Body of pancreas (tissue), 4 donors: ENCODE results near the gene MMP17. TPM values are rescaled to one million over a fixed set of nuclear protein-coding genes. Genes with fewer than 3 reads are reported as not detected.

Experiments used
- ATAC-seq: fragments of 150-250 bp; one replicate; pipeline ENCODE4 v1.9.1; 2016
- DNase-seq, 4 donors: peaks; one replicate each; pipeline ENCODE4 v3.0.0-alpha.2; 2019
- H3K27ac ChIP-seq, 4 donors: fragments of 200-600 bp; sonication (generic); 1 replicate in 3 of 4; 2 replicates in 1 of 4; pipeline versions ENCODE4 v1.5.1 to v1.6.1; 2016 to 2019; ENCODE audit warnings: mild to moderate bottlenecking in 1 of 4, mixed read lengths in 1 of 4, moderate library complexity in 1 of 4
- H3K27me3 ChIP-seq, 2 donors: fragments of 200-600 bp; sonication (generic); one replicate each; pipeline ENCODE4 v1.6.0; 2016; ENCODE audit warnings: mild to moderate bottlenecking in 1 of 2
- H3K36me3 ChIP-seq, 2 donors: fragments of 200-600 bp; sonication (generic); replicated peaks in 1 of 2; 2 replicates each; pipeline ENCODE4 v1.5.1; 2016; ENCODE audit warnings: low read depth in 2 of 2; ENCODE audit not compliant: insufficient read depth in 1 of 2
- H3K4me1 ChIP-seq: fragments of 200-600 bp; sonication (generic); one replicate; pipeline ENCODE4 v1.6.0; 2016
- H3K4me3 ChIP-seq, 2 donors: fragments of 200-600 bp; sonication (generic); 1 replicate in 1 of 2; 2 replicates in 1 of 2; pipeline ENCODE4 v1.5.1; 2016 to 2019
- H3K9me3 ChIP-seq, 3 donors: fragments of 200-600 bp; sonication (generic); 1 replicate in 2 of 3; 2 replicates in 1 of 3; pipeline ENCODE4 v1.5.1; 2016
- POLR2A ChIP-seq, 3 donors: fragments of 450-650 bp; IDR thresholded peaks; one replicate each; pipeline ENCODE4 v1.6.1; 2016; ENCODE audit warnings: antibody characterized with exemption in 3 of 3, mild to moderate bottlenecking in 2 of 3
- WGBS, 2 donors: methylation state at CpG; one replicate each; pipeline ENCODE4 v1.1.5; 2017; 5-methylcytosine and 5-hydroxymethylcytosine counted together
- intact Hi-C: fragments of 100-400 bp; cut with DNase I; formaldehyde crosslinking; loops from one replicate; pipeline ENCODE4 v1.15.1; 2023
- total RNA-seq, 2 donors: library from RNA; depleted of rRNA; stranded (reverse); fragments of >200 nt; gene quantifications; one replicate each; pipeline ENCODE4 v1.1.0, GENCODE V29; 2016
- TF ChIP-seq, protein P1 (sequence below), 7 experiments: fragments of 450-650 bp in 4 of 7; fragments of 200-600 bp in 3 of 7; sonication (generic) in 3 of 7; IDR thresholded peaks; one replicate each; pipeline ENCODE4 v1.5.1; 2016 to 2019; ENCODE audit warnings: antibody characterized with exemption in 7 of 7

Gene MMP17
- total RNA-seq, 2 donors from 2014 or later = 2.6 to 6.7 TPM

DNA sequence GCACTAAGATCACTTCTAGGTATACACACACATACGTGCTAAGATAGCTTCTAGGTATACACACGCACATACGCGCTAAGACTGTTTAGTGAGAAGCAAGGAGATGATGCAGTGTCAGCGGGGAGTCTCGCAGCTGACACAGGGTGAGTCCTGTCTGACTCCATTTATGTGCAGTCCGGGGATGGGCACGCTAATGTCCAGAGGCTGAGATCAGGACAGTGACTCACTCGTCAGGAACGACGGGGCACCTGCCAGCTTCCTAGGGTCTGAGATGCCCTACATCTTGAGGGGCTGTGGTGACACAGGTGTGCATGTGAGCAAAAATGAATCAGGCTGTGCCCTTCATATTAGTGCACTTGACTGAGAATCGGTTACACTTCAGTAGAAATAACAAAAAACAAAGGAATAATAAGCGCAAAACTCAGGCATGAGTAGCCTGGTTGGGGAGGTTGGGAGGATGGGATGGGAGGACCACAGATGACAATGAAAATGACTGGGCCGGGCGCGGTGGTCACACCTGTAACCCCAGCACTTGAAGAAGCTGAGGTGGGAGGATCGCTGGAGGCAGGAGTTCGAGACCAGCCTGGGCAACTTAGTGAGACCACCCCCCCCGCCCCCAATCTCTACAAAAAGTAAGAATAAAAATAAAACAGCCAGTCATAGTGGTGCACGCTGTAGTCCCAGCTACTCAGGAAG lies 37.1 kb downstream of the MMP17 start:
- WGBS, 2 donors = 84 to 88% methylated on average over 18 to 20 of the region's 20 CpGs

DNA sequence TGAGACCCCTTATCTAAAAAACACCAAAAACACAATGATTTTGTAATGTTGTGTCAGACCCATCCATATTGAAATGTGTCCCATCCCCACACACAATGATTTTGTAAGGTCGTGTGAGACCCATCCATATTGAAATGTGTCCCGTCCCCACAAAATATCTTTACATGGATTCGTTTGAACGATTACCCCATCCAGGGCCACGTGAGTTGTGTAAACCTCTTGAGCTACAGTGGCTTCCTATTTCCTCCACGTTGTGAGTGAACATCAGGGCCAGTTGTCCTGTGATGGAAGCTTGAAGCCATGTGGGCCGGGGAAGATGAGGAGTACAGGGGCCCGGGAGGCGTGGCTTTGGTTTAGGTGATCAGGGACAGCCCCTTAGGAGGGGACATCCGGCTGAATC lies 39.3 kb downstream of the MMP17 start:
- ATAC-seq = no peak
- 65 to 71% methylated on average over 9 to 10 of the region's 10 CpGs for WGBS, 2 donors
- Histone ChIP-seq H3K4me3 (no peak overlapping the region), H3K4me1 (no peaks in the 10 kb centered on the region), H3K9me3 (no peaks in the 10 kb centered on the region), H3K27me3 (no peaks in the 10 kb centered on the region), H3K27ac (no peak overlapping the region), H3K36me3 (no peaks in the 10 kb centered on the region)
- no peak for TF ChIP-seq POLR2A (IDR thresholded peaks at IDR 0.05)
- TF ChIP-seq, protein P1, sequence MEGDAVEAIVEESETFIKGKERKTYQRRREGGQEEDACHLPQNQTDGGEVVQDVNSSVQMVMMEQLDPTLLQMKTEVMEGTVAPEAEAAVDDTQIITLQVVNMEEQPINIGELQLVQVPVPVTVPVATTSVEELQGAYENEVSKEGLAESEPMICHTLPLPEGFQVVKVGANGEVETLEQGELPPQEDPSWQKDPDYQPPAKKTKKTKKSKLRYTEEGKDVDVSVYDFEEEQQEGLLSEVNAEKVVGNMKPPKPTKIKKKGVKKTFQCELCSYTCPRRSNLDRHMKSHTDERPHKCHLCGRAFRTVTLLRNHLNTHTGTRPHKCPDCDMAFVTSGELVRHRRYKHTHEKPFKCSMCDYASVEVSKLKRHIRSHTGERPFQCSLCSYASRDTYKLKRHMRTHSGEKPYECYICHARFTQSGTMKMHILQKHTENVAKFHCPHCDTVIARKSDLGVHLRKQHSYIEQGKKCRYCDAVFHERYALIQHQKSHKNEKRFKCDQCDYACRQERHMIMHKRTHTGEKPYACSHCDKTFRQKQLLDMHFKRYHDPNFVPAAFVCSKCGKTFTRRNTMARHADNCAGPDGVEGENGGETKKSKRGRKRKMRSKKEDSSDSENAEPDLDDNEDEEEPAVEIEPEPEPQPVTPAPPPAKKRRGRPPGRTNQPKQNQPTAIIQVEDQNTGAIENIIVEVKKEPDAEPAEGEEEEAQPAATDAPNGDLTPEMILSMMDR (IDR thresholded peaks at IDR 0.05) = no peak
- intact Hi-C loops = no loop called here
- no peak for DNase-seq

More for the DNA sequence above, 37.1 kb downstream of the MMP17 start:
- intact Hi-C loops = no loop called here
- Histone ChIP-seq H3K27me3 (no peaks in the 10 kb centered on the region), H3K27ac (no peak overlapping the region), H3K4me1 (no peaks in the 10 kb centered on the region), H3K36me3 (no peaks in the 10 kb centered on the region), H3K4me3 (no peak overlapping the region), H3K9me3 (no peaks in the 10 kb centered on the region)
- ATAC-seq (no peak), DNase-seq (no peak)
- TF ChIP-seq, protein P1 (IDR thresholded peaks at IDR 0.05) = no peak
- no peak for TF ChIP-seq POLR2A (IDR thresholded peaks at IDR 0.05)

DNA sequence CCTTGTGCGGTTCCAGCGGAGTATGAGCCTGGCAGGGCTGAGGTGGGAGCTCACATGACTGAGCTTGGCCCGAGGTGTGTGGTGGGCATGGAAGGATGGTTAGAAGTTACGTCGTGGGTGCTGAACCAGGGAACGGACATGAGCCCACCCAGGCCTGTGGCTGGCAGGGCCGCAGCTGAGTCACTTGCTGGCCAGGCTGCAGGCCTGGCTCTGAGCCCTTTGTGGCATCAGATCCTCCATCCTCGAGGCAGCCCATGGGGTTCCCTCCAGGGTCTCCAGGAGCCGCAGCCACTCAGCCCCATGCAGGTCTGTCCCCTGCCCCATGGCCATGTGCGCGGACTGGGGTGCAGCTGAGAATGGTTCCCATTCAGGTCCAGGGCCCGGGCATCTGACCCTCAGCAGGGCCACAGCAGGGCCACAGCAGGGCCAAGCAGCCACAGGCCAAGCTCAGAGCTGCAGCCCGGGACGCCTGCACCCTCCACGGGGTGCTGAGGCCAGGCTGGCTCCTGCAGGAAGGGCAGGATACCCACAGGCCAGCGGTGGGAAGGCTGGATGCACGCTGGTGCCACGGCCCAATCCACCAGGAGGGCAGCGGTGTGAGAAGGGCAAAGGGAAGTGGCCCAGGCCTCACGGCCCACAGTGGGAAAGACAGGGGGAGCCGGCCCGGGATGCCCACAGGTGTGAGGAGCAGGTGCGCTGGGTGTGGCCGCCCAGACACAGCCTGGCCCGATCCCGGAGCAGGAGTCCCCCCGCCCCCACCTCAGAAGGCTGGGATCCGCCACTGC lies 39.9 kb downstream of the MMP17 start:
- 73 to 100% methylated on average over 7 to 25 of the region's 28 CpGs for WGBS, 2 donors
- DNase-seq = no peak

DNA sequence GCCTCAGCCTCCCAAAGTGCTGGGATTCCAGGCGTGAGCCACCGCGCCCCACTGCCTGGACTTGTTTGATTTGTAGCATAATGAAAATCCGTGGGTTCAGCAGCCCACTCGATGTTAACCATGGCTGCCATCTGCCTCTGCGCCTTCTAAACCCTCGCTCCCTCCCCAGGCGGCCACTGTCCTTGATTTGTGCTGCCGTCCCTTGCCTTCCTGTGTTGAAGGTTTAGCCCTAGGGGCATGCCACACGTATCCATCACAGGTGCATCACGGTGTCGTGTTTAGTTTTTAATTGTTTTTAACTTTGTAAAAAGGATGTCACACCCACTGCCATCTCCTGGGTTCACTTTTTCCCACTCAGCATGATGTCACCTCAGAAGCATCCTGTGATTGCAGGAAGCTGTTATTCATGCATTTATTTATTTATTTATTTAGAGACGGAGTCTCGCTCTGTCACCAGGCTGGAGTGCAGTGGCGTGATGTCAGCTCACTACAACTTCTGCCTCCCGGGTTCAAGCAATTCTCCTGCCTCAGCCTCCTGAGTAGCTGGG lies 41.8 kb downstream of the MMP17 start:
- no peak for DNase-seq
- intact Hi-C loops = no loop called here
- WGBS, 2 donors = 57 to 62% methylated on average over 16 of the region's 16 CpGs
- no peak overlapping the region for H3K27ac ChIP-seq
- H3K4me3 ChIP-seq = no peak overlapping the region
- no peak for TF ChIP-seq POLR2A (IDR thresholded peaks at IDR 0.05)
- TF ChIP-seq, protein P1 (IDR thresholded peaks at IDR 0.05) = no peak
- no peaks in the 10 kb centered on the region for H3K36me3 ChIP-seq
- ATAC-seq = peak; percentile 21
- no peaks in the 10 kb centered on the region for H3K4me1 ChIP-seq
- H3K27me3 ChIP-seq = no peaks in the 10 kb centered on the region
- H3K9me3 ChIP-seq = no peaks in the 10 kb centered on the region

More for the DNA sequence above, 39.9 kb downstream of the MMP17 start:
- Histone ChIP-seq H3K4me1 (no peaks in the 10 kb centered on the region), H3K36me3 (no peaks in the 10 kb centered on the region), H3K4me3 (no peak overlapping the region), H3K27me3 (no peaks in the 10 kb centered on the region), H3K27ac (no peak overlapping the region), H3K9me3 (no peaks in the 10 kb centered on the region)
- no peak for ATAC-seq
- intact Hi-C loops = no loop called here
- TF ChIP-seq, protein P1 (IDR thresholded peaks at IDR 0.05) = no peak
- no peak for TF ChIP-seq POLR2A (IDR thresholded peaks at IDR 0.05)
